Colonic mucosa (tissue), 4 donors: ENCODE measurements around the gene LRRFIP1. TPM values are rescaled to one million over a fixed set of nuclear protein-coding genes. Genes with fewer than 3 reads are reported as not detected.

ENCODE experiments used
- DNase-seq: peaks from one replicate; pipeline ENCODE4 v3.0.0-alpha.2; 2020
- H3K27ac ChIP-seq: fragments of 200-600 bp; one replicate; pipeline ENCODE4 v1.8.0; 2021
- H3K27me3 ChIP-seq: fragments of 200-600 bp; one replicate; pipeline ENCODE4 v1.8.0; 2021
- H3K36me3 ChIP-seq: fragments of 200-600 bp; one replicate; pipeline ENCODE4 v1.8.0; 2021
- H3K4me1 ChIP-seq: fragments of 200-600 bp; one replicate; pipeline ENCODE4 v1.8.0; 2021; ENCODE audit warnings: mild to moderate bottlenecking
- H3K4me3 ChIP-seq: fragments of 200-600 bp; one replicate; pipeline ENCODE4 v1.8.0; 2021
- H3K9ac ChIP-seq, 2 donors: one replicate each; pipeline ENCODE4 v1.7.0; 2013; ENCODE audit warnings: control low read depth in 2 of 2, low read depth in 2 of 2, low read length in 2 of 2
- H3K9me3 ChIP-seq: fragments of 200-600 bp; one replicate; pipeline ENCODE4 v1.8.0; 2021
- CTCF ChIP-seq: fragments of 200-600 bp; IDR thresholded peaks from one replicate; pipeline ENCODE4 v1.8.0; 2022; ENCODE audit warnings: antibody characterized with exemption, mild to moderate bottlenecking
- intact Hi-C: fragments of 100-400 bp; cut with DNase I; formaldehyde crosslinking; loops from one replicate; pipeline ENCODE4 v1.14.1; 2022
- total RNA-seq, 2 donors: library from RNA; stranded (reverse); fragmentation: NEBNext Ultra II Directional in 1 of 2; extraction: Animal tissue kit (Norgen Biotek cat#: 25700) in 1 of 2; gene quantifications; one replicate each; pipeline ENCODE4 v1.2.1, GENCODE V29; 2021
- donor health status: healthy.
- donor health status: DM: no; HTN: no; CAD: no.
- donor health status: DM: no; HTN: no; CAD: no.

The LRRFIP1 gene
- total RNA-seq, 2 donors from 2014 or later, result 114 to 133 TPM

DNA sequence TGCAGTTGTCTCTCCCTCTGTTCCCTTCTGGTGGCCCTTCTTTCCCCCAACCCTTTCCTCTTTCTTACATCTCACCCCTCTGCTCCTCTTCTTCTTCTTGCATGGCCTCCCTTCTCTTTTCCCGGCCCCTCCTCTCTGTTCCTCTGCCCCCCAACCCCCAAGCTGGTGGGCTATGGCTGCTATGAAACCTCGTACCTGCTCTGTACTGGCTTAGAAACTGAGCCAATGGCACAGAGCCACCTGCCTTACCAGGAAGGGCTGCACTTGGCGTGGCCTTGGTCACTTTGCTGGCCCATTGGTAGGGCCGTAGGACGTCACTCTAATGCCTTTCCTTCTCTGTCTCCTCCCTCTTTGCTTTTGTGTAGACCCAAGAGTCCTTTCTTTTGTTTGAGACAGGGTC is 78.9 kb downstream of the LRRFIP1 start:
- DNase-seq, result no peak
- H3K4me3 ChIP-seq, result no peak overlapping the region
- no peaks in the 10 kb centered on the region for H3K36me3 ChIP-seq
- no peak overlapping the region for H3K9ac ChIP-seq
- intact Hi-C loops, result no loop called here
- H3K27me3 ChIP-seq, result no peaks in the 10 kb centered on the region
- H3K9me3 ChIP-seq, result no peaks in the 10 kb centered on the region
- no peak overlapping the region for H3K27ac ChIP-seq
- no peak for TF ChIP-seq CTCF
- peaks cover 25% of the 10 kb centered on the region for H3K4me1 ChIP-seq

- intact Hi-C loops, result no loop called here
- H3K4me1 ChIP-seq, result peaks cover 18% of the 10 kb centered on the region
- H3K27ac ChIP-seq, result peak overlapping the region; percentile 12
Observed at GRCh38 chr2:237708065-237708398, 80.6 kb downstream of the LRRFIP1 start.

DNA sequence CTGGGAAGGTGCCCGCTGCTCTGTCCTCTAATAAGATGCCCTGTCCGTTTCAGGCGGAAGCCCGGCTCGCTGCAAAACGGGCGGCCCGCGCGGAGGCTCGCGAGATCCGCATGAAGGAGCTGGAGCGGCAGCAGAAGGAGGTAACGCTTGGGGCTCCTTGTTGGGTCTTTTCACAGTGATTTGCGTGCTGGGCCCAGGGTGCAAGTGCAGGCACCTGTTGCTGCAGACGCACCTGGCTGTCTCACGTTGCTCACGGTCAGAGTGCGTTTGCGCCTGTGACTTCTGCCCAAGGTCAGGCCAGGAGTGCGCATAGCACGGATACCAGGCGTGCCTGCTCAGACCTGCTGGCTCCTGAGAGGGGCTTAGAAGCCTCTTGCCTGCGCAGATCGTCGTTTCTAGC is 81.1 kb downstream of the LRRFIP1 start:
- Histone ChIP-seq H3K9me3 (no peaks in the 10 kb centered on the region), H3K4me3 (no peak overlapping the region), H3K4me1 (peaks cover 14% of the 10 kb centered on the region), H3K36me3 (no peaks in the 10 kb centered on the region), H3K9ac (no peak overlapping the region), H3K27ac (no peak overlapping the region), H3K27me3 (no peaks in the 10 kb centered on the region)
- intact Hi-C loops, result no loop called here
- no peak for DNase-seq
- no peak for TF ChIP-seq CTCF

More at GRCh38 chr2:237708065-237708398, 80.6 kb downstream of the LRRFIP1 start:
- Histone ChIP-seq H3K36me3 (no peaks in the 10 kb centered on the region), H3K9me3 (no peaks in the 10 kb centered on the region), H3K9ac (no peak overlapping the region), H3K27me3 (no peaks in the 10 kb centered on the region), H3K4me3 (no peak overlapping the region)
- TF ChIP-seq CTCF, result no peak
- DNase-seq, result no peak

- H3K36me3 ChIP-seq, result no peaks in the 10 kb centered on the region
- no peak overlapping the region for H3K9ac ChIP-seq
- no peak for DNase-seq
- no peak overlapping the region for H3K4me3 ChIP-seq
- no peaks in the 10 kb centered on the region for H3K27me3 ChIP-seq
- intact Hi-C loops, result no loop called here
- TF ChIP-seq CTCF, result no peak
- H3K4me1 ChIP-seq, result peaks cover 11% of the 10 kb centered on the region
- H3K27ac ChIP-seq, result no peak overlapping the region
- no peaks in the 10 kb centered on the region for H3K9me3 ChIP-seq
Observed at GRCh38 chr2:237708961-237709360, 81.6 kb downstream of the LRRFIP1 start.

GRCh38 chr2:237711458-237712150 is 84.2 kb downstream of the LRRFIP1 start:
- Histone ChIP-seq H3K4me1 (no peaks in the 10 kb centered on the region), H3K9me3 (no peaks in the 10 kb centered on the region), H3K27me3 (no peaks in the 10 kb centered on the region), H3K9ac (no peak overlapping the region), H3K27ac (no peak overlapping the region), H3K36me3 (no peaks in the 10 kb centered on the region), H3K4me3 (no peak overlapping the region)
- no peak for TF ChIP-seq CTCF
- intact Hi-C loops, result no loop called here
- no peak for DNase-seq
